Thyroid gland (tissue), 4 donors: Measurements from ENCODE around the gene SLC49A4. TPM values are rescaled to one million over a fixed set of nuclear protein-coding genes. Genes with fewer than 3 reads are reported as not detected.
"Not testable (repeated sequence)": the region's sequence is repeated elsewhere in the genome, so short reads cannot be mapped to it uniquely, and the experiment has no call there.

Experiments
- DNase-seq, 2 donors: peaks; one replicate each; pipeline ENCODE4 v3.0.0-alpha.2; 2019
- H3K27ac ChIP-seq, 3 donors: fragments of 200-600 bp; sonication (generic); 1 replicate in 2 of 3; 2 replicates in 1 of 3; pipeline ENCODE4 v1.5.1; 2016 to 2019; ENCODE audit warnings: mild to moderate bottlenecking in 1 of 3, moderate library complexity in 1 of 3
- H3K27me3 ChIP-seq: fragments of 200-600 bp; sonication (generic); one replicate; pipeline ENCODE4 v1.5.1; 2019
- H3K36me3 ChIP-seq, 2 donors: fragments of 200-600 bp; sonication (generic); one replicate each; pipeline ENCODE4 v1.5.1; 2016 to 2019
- H3K4me1 ChIP-seq, 2 donors: fragments of 200-600 bp; sonication (generic); one replicate each; pipeline ENCODE4 v1.5.1; 2017 to 2019
- H3K4me3 ChIP-seq, 3 donors: fragments of 200-600 bp; sonication (generic); replicated peaks in 1 of 3; 1 replicate in 2 of 3; 2 replicates in 1 of 3; pipeline ENCODE4 v1.5.1; 2016; ENCODE audit warnings: mild to moderate bottlenecking in 1 of 3
- H3K9me3 ChIP-seq: fragments of 200-600 bp; sonication (generic); one replicate; pipeline ENCODE4 v1.5.1; 2017
- POLR2A ChIP-seq, 2 donors: fragments of 450-650 bp; IDR thresholded peaks; one replicate each; pipeline ENCODE4 v1.6.1; 2017; ENCODE audit warnings: antibody characterized with exemption in 2 of 2, mild to moderate bottlenecking in 2 of 2, moderate library complexity in 1 of 2
- WGBS, 2 donors: methylation state at CpG; one replicate each; pipeline ENCODE4 v1.1.5; 2017; 5-methylcytosine and 5-hydroxymethylcytosine counted together
- intact Hi-C: fragments of 100-400 bp; cut with DNase I; formaldehyde crosslinking; loops from one replicate; pipeline ENCODE4 v1.15.1; 2023
- total RNA-seq, 4 donors: library from RNA; depleted of rRNA; stranded (reverse); fragments of >200 nt; gene quantifications; one replicate each; pipeline ENCODE4 v1.2.3, GENCODE V29; 2016
- TF ChIP-seq, protein P1 (sequence below), 6 experiments: fragments of 200-600 bp in 3 of 6; fragments of 450-650 bp in 3 of 6; sonication (generic) in 3 of 6; IDR thresholded peaks; one replicate each; pipeline ENCODE4 v1.5.1; 2016 to 2019; ENCODE audit warnings: antibody characterized with exemption in 6 of 6, mild to moderate bottlenecking in 2 of 6, inconsistent platforms in 1 of 6, moderate library complexity in 1 of 6

Gene SLC49A4, protein sequence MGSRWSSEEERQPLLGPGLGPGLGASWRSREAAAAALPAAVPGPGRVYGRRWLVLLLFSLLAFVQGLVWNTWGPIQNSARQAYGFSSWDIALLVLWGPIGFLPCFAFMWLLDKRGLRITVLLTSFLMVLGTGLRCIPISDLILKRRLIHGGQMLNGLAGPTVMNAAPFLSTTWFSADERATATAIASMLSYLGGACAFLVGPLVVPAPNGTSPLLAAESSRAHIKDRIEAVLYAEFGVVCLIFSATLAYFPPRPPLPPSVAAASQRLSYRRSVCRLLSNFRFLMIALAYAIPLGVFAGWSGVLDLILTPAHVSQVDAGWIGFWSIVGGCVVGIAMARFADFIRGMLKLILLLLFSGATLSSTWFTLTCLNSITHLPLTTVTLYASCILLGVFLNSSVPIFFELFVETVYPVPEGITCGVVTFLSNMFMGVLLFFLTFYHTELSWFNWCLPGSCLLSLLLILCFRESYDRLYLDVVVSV
- total RNA-seq = 10 to 100 TPM; 22.6 to 32.5 (median 28.2) TPM

DNA sequence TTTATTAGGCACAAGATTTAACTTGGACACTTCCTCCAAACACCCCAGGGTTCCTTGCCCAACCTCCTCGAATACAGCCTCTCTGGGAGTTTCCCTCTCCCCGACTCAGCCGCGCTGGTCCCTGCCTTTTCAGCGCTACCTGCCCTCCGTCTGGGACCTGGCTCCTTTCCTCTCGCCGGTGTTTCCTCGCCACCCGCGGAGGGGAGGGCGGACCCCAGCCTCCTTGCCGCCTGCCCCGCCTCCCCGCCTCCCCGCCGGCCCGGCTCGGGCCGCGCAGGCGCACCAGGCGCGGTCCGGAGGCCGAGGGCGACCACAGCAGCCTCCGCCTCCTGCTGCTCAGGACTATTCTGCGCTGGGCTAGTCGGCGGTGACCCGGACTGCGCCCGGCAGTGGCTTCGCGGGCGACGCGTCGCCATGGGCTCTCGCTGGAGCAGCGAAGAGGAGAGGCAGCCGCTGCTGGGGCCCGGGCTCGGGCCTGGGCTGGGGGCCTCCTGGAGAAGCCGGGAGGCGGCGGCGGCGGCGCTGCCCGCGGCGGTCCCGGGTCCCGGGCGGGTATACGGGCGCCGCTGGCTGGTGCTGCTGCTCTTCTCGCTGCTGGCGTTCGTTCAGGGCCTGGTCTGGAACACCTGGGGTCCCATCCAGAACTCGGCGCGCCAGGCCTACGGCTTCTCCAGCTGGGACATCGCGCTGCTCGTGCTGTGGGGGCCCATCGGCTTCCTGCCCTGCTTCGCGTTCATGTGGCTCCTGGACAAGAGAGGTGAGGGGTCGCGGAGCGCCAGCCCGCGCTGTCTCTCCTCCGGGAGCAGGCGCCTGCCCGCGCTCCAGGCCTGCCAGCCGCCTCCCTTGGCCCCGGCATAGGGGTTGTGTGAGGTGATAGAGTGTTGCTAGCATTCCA is at the start of gene SLC49A4:
SLC49A4 (plus strand) TSS at position 291 of the 895 bp plus-strand sequence; CDS start at position 415, 124 bp downstream.
- 1 to 14% methylated on average over 7 to 17 of the region's 84 CpGs for WGBS, 2 donors
- Histone ChIP-seq H3K9me3 (no peaks in the 10 kb centered on the region), H3K4me3 (peak within 1 kb of the TSS; percentile 45 to 94 (median 65)), H3K36me3 (no peaks in the 10 kb centered on the region), H3K4me1 (peaks cover 6 to 10% of the 10 kb centered on the region in 2 donors), H3K27me3 (no peaks in the 10 kb centered on the region), H3K27ac (peak within 1 kb of the TSS; percentile 90 to 95 (median 93))
- TF ChIP-seq, protein P1, sequence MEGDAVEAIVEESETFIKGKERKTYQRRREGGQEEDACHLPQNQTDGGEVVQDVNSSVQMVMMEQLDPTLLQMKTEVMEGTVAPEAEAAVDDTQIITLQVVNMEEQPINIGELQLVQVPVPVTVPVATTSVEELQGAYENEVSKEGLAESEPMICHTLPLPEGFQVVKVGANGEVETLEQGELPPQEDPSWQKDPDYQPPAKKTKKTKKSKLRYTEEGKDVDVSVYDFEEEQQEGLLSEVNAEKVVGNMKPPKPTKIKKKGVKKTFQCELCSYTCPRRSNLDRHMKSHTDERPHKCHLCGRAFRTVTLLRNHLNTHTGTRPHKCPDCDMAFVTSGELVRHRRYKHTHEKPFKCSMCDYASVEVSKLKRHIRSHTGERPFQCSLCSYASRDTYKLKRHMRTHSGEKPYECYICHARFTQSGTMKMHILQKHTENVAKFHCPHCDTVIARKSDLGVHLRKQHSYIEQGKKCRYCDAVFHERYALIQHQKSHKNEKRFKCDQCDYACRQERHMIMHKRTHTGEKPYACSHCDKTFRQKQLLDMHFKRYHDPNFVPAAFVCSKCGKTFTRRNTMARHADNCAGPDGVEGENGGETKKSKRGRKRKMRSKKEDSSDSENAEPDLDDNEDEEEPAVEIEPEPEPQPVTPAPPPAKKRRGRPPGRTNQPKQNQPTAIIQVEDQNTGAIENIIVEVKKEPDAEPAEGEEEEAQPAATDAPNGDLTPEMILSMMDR (IDR thresholded peaks at IDR 0.05) = peak in 1 of 6 experiments; percentile 11
- peak; percentile 75 to 94 for TF ChIP-seq POLR2A (IDR thresholded peaks at IDR 0.05)
- intact Hi-C loops = loop anchor here (10.0 kb wide), 1 partner anchor 380 kb away; the partner anchor contains the start of gene WDR5B
- peak; percentile 78 to 85 for DNase-seq

DNA sequence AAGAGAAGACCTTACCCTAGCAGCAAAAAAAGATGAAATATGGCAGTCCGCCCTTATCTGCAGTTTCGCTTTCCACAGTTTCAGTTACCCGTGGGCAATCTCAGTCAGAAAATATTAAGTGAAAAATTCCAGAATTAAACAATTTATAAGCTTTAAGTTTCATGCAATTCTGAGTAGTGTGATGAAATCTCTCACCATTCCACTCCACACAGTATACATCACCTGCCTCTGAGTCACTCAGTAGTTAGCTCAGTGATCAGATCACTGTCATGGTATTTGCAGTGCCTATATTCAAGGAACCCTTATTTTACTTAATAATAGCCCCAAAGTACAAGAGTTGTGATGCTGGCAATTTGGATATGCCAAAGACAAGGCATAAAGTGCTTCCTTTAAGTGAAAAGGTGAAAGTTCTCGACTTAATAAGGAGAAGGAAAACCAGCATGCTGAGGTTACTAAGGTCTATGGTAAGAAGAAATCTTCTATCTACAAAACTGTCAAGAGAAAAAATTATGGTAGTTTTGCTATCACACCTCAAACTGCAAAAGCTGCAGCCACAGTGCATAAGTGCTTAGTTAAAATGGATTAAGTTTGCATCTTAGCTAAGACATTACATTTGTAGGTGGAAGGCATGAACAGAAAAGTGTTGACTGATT is 49.4 kb upstream of the SLC49A4 start:
- Histone ChIP-seq H3K27ac (no peak overlapping the region), H3K4me1 (no peaks in the 10 kb centered on the region), H3K36me3 (peaks cover 2 to 6% of the 10 kb centered on the region in 2 donors), H3K27me3 (no peaks in the 10 kb centered on the region), H3K4me3 (no peak overlapping the region), H3K9me3 (no peaks in the 10 kb centered on the region)
- WGBS, 2 donors = 93 to 97% methylated on average over 4 of the region's 4 CpGs
- TF ChIP-seq POLR2A (IDR thresholded peaks at IDR 0.05) = no peak
- TF ChIP-seq, protein P1 (IDR thresholded peaks at IDR 0.05) = no peak
- intact Hi-C loops = no loop called here
- DNase-seq = no peak

DNA sequence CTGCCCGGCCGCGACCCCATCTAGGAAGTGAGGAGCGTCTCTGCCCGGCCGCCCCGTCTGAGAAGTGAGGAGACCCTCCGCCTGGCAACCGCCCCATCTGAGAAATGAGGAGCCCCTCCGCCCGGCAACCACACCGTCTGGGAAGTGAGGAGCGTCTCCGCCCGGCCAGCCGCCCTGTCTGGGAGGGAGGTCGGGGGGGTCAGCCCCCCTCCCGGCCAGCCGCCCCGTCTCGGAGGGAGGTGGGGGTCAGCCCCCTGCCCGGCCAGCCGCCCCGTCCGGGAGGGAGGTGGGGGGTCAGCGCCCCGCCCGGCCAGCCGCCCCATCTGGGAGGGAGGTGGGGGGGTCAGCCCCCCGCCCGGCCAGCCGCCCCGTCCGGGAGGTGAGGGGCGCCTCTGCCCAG is 47.6 kb upstream of the SLC49A4 start:
- H3K4me3 ChIP-seq, H3K27ac ChIP-seq, H3K27me3 ChIP-seq, H3K36me3 ChIP-seq, DNase-seq, intact Hi-C loops, H3K9me3 ChIP-seq, H3K4me1 ChIP-seq: not testable (repeated sequence)
- 97 to 100% methylated on average over 3 to 6 of the region's 35 CpGs for WGBS, 2 donors

DNA sequence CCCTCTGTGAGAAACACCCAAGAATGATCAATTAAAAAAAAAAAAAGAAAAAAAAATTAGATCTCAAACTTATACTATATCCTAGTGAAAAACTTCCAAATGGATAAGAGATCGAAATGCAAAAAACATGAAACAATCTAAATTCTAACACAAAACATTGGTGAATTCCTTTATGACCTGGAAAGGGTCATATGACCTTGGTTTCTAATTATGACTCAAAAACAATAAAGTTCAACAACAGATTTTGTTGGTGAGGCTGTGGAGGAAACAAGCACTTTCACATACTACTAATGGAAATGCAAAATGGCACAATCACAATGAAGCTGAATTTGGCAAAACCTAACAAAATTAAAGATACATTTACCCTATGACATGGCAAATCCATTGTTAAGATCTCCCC is 46.5 kb upstream of the SLC49A4 start:
- 100% methylated on average over 1 of the region's 1 CpG for WGBS, 2 donors
- Histone ChIP-seq H3K27me3 (no peaks in the 10 kb centered on the region), H3K4me1 (no peaks in the 10 kb centered on the region), H3K27ac (no peak overlapping the region), H3K4me3 (no peak overlapping the region), H3K36me3 (no peaks in the 10 kb centered on the region), H3K9me3 (no peaks in the 10 kb centered on the region)
- intact Hi-C loops = no loop called here
- no peak for DNase-seq
- no peak for TF ChIP-seq POLR2A (IDR thresholded peaks at IDR 0.05)
- TF ChIP-seq, protein P1 (IDR thresholded peaks at IDR 0.05) = no peak

DNA sequence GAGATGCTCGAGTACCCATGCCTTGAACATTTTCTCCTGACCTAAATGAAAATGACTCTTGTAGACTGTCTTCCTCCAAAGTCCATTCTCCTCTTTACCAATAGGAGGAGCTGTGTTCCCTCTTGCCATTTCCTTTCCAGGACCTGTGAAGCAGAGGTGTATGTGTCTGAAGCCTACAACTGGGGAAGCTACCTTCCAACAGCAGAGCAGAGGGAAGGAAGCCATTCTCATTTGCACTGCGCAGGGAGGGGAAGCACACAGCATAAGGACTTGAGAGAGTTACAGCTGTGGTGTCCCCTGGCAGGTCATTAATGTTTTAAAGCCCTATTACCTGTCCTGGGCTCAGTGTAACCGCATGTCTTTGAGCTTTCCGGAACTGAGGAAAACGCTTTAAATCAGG is 39.9 kb upstream of the SLC49A4 start:
- TF ChIP-seq POLR2A (IDR thresholded peaks at IDR 0.05) = no peak
- TF ChIP-seq, protein P1 (IDR thresholded peaks at IDR 0.05) = peak in 5 of 6 experiments; percentile 56 to 77 (median 68)
- H3K27ac ChIP-seq = no peak overlapping the region
- WGBS, 2 donors = 74 to 80% methylated on average over 5 of the region's 5 CpGs
- H3K36me3 ChIP-seq = no peaks in the 10 kb centered on the region
- no peak for DNase-seq
- H3K4me1 ChIP-seq = peaks cover under 1 to 11% of the 10 kb centered on the region in 2 donors
- intact Hi-C loops = no loop called here
- H3K9me3 ChIP-seq = no peaks in the 10 kb centered on the region
- no peak overlapping the region for H3K4me3 ChIP-seq
- H3K27me3 ChIP-seq = no peaks in the 10 kb centered on the region
